Erythroblast (primary cell): ENCODE data around the gene CD4.
A peak's percentile ranks its signal among the peaks of the same experiment; 100 is the strongest.

Source experiments
- DNase-seq, 2 experiments: peaks; one replicate each; lab custom pipeline; 2025; lab: John Stamatoyannopoulos, UW
- GATA1 ChIP-seq: IDR thresholded peaks from 2 replicates; pipeline ENCODE4 v1.6.1; 2011; ENCODE audit warnings: low read depth, mild to moderate bottlenecking, control low read depth, low read length, moderate library complexity
- POLR2A ChIP-seq: IDR thresholded peaks from 2 replicates; pipeline ENCODE4 v1.6.1; 2011; ENCODE audit warnings: mild to moderate bottlenecking, low read length

Gene CD4

GRCh38 chr12:6821591-6822425, 32.5 kb downstream of the CD4 start, which contains the start of gene GPR162:
GPR162 (plus strand) TSS chr12:6821821; CDS start chr12:6823899, 2,078 bp downstream.
- DNase-seq = no peak
- TF ChIP-seq GATA1 = no peak
- no peak for TF ChIP-seq POLR2A

GRCh38 chr12:6822426-6823135, 33.3 kb downstream of the CD4 start:
- no peak for DNase-seq
- TF ChIP-seq POLR2A (no peak), GATA1 (no peak)

- TF ChIP-seq POLR2A = no peak
- no peak for TF ChIP-seq GATA1
- no peak for DNase-seq
Measured at GRCh38 chr12:6823182-6824084, 34.1 kb downstream of the CD4 start.

GRCh38 chr12:6824085-6824775, 34.9 kb downstream of the CD4 start:
- no peak for DNase-seq
- TF ChIP-seq GATA1 (no peak), POLR2A (no peak)

- TF ChIP-seq POLR2A (no peak), GATA1 (no peak)
- no peak for DNase-seq
Measured at GRCh38 chr12:6824901-6825381, 35.6 kb downstream of the CD4 start.

- TF ChIP-seq GATA1 = no peak
- no peak for TF ChIP-seq POLR2A
- peak; percentile 71 to 86 for DNase-seq
Measured at GRCh38 chr12:6825398-6826124, 36.2 kb downstream of the CD4 start.

- no peak for DNase-seq
- TF ChIP-seq POLR2A (no peak), GATA1 (no peak)
Measured at GRCh38 chr12:6826125-6826733, 36.9 kb downstream of the CD4 start.

GRCh38 chr12:6826734-6827436, 37.6 kb downstream of the CD4 start:
- TF ChIP-seq GATA1 (no peak), POLR2A (no peak)
- DNase-seq = no peak

GRCh38 chr12:6827437-6827911, 38.1 kb downstream of the CD4 start:
- TF ChIP-seq GATA1 (no peak), POLR2A (no peak)
- DNase-seq = no peak

- no peak for DNase-seq
- TF ChIP-seq POLR2A (no peak), GATA1 (no peak)
Measured at GRCh38 chr12:6827982-6828780, 38.9 kb downstream of the CD4 start, which contains the start of gene P3H3. P3H3 (plus strand) TSS chr12:6828407; CDS start chr12:6828441, 34 bp downstream.

GRCh38 chr12:6828781-6829535, 39.6 kb downstream of the CD4 start:
- no peak for TF ChIP-seq GATA1
- TF ChIP-seq POLR2A = no peak
- no peak for DNase-seq
